Measurements from ENCODE around the gene CFAP20DC. TPM values are rescaled to one million over a fixed set of nuclear protein-coding genes. Genes with fewer than 3 reads are reported as not detected.
"Not testable (repeated sequence)": the region's sequence is repeated elsewhere in the genome, so short reads cannot be mapped to it uniquely, and the experiment has no call there.

The CFAP20DC gene
- total RNA-seq, 1 donor from 2014 or later, result 0.86 TPM

DNA sequence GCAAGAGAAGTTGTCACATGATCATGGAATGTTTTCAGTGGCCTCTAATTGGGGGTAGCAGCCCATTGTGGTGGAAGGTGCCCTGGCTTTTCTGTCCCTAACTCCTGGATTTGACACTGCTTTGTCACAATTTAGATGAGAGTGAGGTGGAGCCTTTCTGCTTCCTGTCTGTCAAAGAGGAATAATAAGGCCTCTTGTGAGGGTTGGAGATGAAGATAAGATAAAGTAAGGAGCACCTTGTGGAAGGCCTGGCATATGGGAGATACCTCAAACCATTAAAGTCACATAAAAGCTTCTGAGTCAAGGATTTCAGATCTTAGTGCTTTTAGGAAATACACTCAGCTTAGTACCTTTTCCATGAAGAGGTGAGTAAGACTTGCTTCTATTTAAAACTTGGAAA is 210.6 kb downstream of the CFAP20DC start:
- Mint-ChIP-seq H3K27me3 (ENCODE audit: insufficient read depth) (peaks cover 3% of the 10 kb centered on the region), H3K4me1 (ENCODE audit: low read depth) (no peaks in the 10 kb centered on the region), H3K4me3 (no peak overlapping the region), H3K36me3 (ENCODE audit: low read depth) (no peaks in the 10 kb centered on the region), H3K27ac (no peak overlapping the region), H3K9me3 (no peaks in the 10 kb centered on the region)
- intact Hi-C loops (cut with micrococcal nuclease), result no loop called here
- no peak for DNase-seq (ENCODE audit: low spot score)

GRCh38 chr3:58837856-58838255 is 212.0 kb downstream of the CFAP20DC start:
- intact Hi-C loops (cut with micrococcal nuclease), result no loop called here
- H3K27me3 Mint-ChIP-seq (ENCODE audit: insufficient read depth), result peaks cover 3% of the 10 kb centered on the region
- H3K27ac Mint-ChIP-seq, result no peak overlapping the region
- H3K4me3 Mint-ChIP-seq, result no peak overlapping the region
- H3K36me3 Mint-ChIP-seq (ENCODE audit: low read depth), result no peaks in the 10 kb centered on the region
- H3K4me1 Mint-ChIP-seq (ENCODE audit: low read depth), result no peaks in the 10 kb centered on the region
- no peak for DNase-seq (ENCODE audit: low spot score)
- no peaks in the 10 kb centered on the region for H3K9me3 Mint-ChIP-seq

DNA sequence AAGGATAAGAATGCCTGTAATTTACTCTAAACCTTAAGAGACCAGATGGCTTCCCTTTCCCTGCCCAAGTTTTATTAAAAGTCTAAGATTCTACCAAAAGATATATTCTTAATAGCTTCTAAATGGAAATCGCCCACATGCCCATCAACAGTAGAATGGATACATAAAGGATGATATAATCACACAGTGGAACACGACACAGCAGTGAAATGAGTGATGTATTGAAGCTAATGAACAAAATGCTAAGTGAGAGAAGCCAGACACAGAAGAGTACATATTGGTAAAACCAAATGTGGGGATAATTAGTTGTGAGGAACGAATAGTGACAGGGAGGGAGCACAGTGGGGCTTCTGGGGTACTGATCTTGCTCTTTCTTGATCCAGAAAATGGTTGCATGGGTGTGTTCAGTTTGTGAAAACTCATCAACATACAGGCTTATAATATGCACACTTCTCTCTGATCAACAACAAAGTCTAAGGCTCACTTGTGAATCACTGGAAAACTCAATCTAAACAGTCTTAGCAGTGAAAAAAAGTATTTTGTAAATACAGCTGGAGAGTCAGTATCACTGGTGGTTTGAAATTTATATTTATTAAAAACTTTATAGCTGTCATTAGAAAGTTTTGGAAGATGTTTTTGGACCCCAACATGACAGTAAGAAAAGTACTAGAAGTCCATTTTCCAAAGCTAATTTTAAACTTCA is 212.5 kb downstream of the CFAP20DC start:
- Mint-ChIP-seq H3K27ac (no peak overlapping the region), H3K27me3 (ENCODE audit: insufficient read depth) (peaks cover 3% of the 10 kb centered on the region), H3K4me1 (ENCODE audit: low read depth) (no peaks in the 10 kb centered on the region), H3K36me3 (ENCODE audit: low read depth) (no peaks in the 10 kb centered on the region), H3K9me3 (no peaks in the 10 kb centered on the region), H3K4me3 (no peak overlapping the region)
- intact Hi-C loops (cut with micrococcal nuclease), result no loop called here
- DNase-seq (ENCODE audit: low spot score), result no peak

DNA sequence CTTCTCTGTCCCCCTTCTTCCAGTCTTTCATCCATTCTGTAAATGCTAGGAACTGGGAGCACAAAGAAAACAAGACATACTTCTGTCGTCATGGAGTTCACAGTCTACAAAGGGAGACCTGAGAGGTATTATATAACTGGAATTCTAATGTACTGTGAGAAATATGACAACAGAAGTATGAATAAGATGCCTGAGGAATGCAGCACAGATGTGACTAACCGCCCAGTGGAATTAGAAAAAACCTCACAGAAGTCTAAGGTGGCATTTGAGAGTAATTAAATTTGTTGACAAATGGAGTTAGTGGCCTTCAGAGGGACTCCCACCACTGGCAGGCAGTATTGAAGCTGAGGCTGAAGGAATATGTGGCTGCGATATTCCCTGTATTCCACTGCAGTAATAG is 214.7 kb downstream of the CFAP20DC start:
- Mint-ChIP-seq H3K27ac (no peak overlapping the region), H3K4me3 (no peak overlapping the region), H3K9me3 (no peaks in the 10 kb centered on the region), H3K36me3 (ENCODE audit: low read depth) (no peaks in the 10 kb centered on the region), H3K4me1 (ENCODE audit: low read depth) (no peaks in the 10 kb centered on the region), H3K27me3 (ENCODE audit: insufficient read depth) (peaks cover 3% of the 10 kb centered on the region)
- DNase-seq (ENCODE audit: low spot score), result no peak
- intact Hi-C loops (cut with micrococcal nuclease), result no loop called here

DNA sequence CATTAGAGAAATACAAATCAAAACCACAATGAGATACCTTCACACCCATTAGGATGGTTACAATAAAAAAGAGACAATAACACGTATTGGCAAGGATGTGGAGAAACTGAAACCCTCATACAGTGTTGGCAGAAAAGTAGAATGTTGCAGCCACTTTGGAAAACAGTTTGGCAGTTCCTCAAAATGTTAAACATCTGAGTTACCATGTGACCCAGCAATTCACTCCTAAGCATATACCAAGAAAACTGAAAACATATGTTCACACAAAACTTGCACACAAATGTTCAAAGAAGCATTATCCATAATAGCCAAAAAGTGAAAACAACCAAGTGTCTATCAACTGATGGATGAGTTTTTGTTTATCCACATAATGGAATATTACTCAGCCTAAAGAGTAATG is 216.3 kb downstream of the CFAP20DC start:
- DNase-seq (ENCODE audit: low spot score), result no peak
- H3K36me3 Mint-ChIP-seq (ENCODE audit: low read depth), result no peaks in the 10 kb centered on the region
- no peak overlapping the region for H3K27ac Mint-ChIP-seq
- H3K27me3 Mint-ChIP-seq (ENCODE audit: insufficient read depth), result peaks cover 3% of the 10 kb centered on the region
- no peak overlapping the region for H3K4me3 Mint-ChIP-seq
- intact Hi-C loops (cut with micrococcal nuclease), result no loop called here
- H3K9me3 Mint-ChIP-seq, result no peaks in the 10 kb centered on the region
- no peaks in the 10 kb centered on the region for H3K4me1 Mint-ChIP-seq (ENCODE audit: low read depth)

DNA sequence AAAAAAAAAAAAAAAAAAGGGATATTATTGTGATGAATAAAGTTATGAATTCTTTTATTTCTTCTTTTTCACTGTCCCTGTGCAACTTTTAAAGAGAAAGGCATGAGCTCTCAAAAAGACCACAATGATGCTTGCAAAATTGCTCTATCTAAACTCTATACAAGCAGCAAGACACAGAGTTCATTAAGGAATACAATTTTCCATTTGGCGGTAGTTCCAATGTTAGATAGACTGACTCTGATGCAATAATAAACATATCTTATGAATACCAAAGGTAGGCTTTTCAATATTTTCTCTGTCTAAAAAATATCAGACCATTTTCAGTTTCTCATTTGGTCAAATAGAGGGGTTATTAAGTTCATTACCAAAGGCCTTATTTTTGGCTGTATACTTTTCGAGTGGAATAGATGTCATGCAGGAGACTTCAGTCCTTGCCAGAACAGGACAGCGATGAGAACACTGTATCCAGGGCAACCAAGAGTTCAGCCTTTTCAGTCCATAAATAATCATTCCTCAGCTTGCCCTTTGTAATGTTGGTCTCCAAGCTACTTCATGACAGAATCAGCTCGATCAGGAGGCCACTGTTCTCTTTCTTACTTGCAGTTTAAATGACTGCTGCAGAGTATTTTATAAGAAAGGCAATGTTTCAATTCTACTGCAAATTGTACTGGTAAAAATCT is 220.4 kb downstream of the CFAP20DC start:
- H3K36me3 Mint-ChIP-seq (ENCODE audit: low read depth), result no peaks in the 10 kb centered on the region
- peaks cover 6% of the 10 kb centered on the region for H3K27me3 Mint-ChIP-seq (ENCODE audit: insufficient read depth)
- no peaks in the 10 kb centered on the region for H3K9me3 Mint-ChIP-seq
- DNase-seq (ENCODE audit: low spot score), result no peak
- no peaks in the 10 kb centered on the region for H3K4me1 Mint-ChIP-seq (ENCODE audit: low read depth)
- no peak overlapping the region for H3K27ac Mint-ChIP-seq
- no peak overlapping the region for H3K4me3 Mint-ChIP-seq
- intact Hi-C loops (cut with micrococcal nuclease), result no loop called here

DNA sequence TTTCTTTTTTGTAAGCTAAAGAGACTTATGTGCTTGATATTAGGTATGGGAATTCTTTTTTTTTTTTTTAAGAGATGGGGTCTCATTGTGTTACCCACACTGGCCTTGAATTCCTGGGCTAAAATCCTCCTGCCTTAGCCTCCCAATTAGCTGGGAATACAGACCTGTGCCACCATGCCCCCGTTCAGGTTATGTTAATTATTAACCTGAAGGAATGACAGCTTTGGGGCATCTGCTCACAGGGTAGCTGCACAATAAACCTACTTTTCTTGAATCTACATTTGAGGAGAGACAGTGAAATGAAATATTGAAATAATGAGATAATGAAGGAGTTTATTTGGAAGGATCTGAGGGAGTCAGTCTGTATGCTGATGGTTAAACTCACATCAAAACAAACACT is 225.0 kb downstream of the CFAP20DC start:
- no peaks in the 10 kb centered on the region for H3K4me1 Mint-ChIP-seq (ENCODE audit: low read depth)
- peaks cover 7% of the 10 kb centered on the region for H3K27me3 Mint-ChIP-seq (ENCODE audit: insufficient read depth)
- H3K9me3 Mint-ChIP-seq, result no peaks in the 10 kb centered on the region
- no peak overlapping the region for H3K4me3 Mint-ChIP-seq
- no peak overlapping the region for H3K27ac Mint-ChIP-seq
- H3K36me3 Mint-ChIP-seq (ENCODE audit: low read depth), result no peaks in the 10 kb centered on the region
- intact Hi-C loops (cut with micrococcal nuclease), result loop anchor here (1.0 kb wide), 1 partner anchor 229 kb away; no protein-coding TSS in a partner anchor
- no peak for DNase-seq (ENCODE audit: low spot score)

- Mint-ChIP-seq H3K4me1 (ENCODE audit: low read depth) (no peaks in the 10 kb centered on the region), H3K27ac (no peak overlapping the region), H3K9me3 (no peaks in the 10 kb centered on the region), H3K4me3 (no peak overlapping the region), H3K27me3 (ENCODE audit: insufficient read depth) (peaks cover 7% of the 10 kb centered on the region), H3K36me3 (ENCODE audit: low read depth) (no peaks in the 10 kb centered on the region)
- DNase-seq (ENCODE audit: low spot score), result no peak
- intact Hi-C loops (cut with micrococcal nuclease), result loop anchor here (1.0 kb wide), 1 partner anchor 229 kb away; no protein-coding TSS in a partner anchor
Observed at GRCh38 chr3:58824285-58824684, 225.5 kb downstream of the CFAP20DC start.

DNA sequence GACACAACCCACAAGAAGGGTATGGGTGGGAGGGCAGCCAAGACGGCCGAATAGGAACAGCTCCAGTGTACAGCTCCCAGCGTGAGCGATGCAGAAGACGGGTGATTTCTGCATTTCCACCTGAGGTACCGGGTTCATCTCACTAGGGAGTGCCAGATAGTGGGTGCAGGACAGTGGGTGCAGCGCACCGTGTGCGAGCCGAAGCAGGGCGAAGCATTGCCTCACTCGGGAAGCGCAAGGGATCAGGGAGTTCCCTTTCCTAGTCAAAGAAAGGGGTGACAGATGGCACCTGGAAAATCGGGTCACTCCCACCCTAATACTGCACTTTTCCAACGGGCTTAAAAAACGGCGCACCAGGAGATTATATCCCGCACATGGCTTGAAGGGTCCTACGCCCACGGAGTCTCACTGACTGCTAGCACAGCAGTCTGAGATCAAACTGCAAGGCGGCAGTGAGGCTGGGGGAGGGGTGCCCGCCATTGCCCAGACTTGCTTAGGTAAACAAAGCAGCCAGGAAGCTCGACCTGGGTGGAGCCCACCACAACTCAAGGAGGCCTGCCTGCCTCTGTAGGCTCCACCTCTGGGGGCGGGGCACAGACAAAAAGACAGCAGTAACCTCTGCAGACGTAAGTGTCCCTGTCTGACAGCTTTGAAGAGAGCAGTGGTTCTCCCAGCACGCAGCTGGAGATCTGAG is 243.1 kb downstream of the CFAP20DC start:
- H3K9me3 Mint-ChIP-seq; H3K36me3 Mint-ChIP-seq (ENCODE audit: low read depth); H3K27ac Mint-ChIP-seq; DNase-seq (ENCODE audit: low spot score); intact Hi-C loops (cut with micrococcal nuclease); H3K4me1 Mint-ChIP-seq (ENCODE audit: low read depth); H3K4me3 Mint-ChIP-seq; H3K27me3 Mint-ChIP-seq (ENCODE audit: insufficient read depth): not testable (repeated sequence)

GRCh38 chr3:58804914-58805313 is 244.9 kb downstream of the CFAP20DC start:
- Mint-ChIP-seq H3K36me3 (ENCODE audit: low read depth) (no peaks in the 10 kb centered on the region), H3K9me3 (no peaks in the 10 kb centered on the region), H3K4me3 (no peak overlapping the region), H3K27ac (no peak overlapping the region), H3K4me1 (ENCODE audit: low read depth) (no peaks in the 10 kb centered on the region), H3K27me3 (ENCODE audit: insufficient read depth) (no peaks in the 10 kb centered on the region)
- intact Hi-C loops (cut with micrococcal nuclease), result no loop called here
- no peak for DNase-seq (ENCODE audit: low spot score)

DNA sequence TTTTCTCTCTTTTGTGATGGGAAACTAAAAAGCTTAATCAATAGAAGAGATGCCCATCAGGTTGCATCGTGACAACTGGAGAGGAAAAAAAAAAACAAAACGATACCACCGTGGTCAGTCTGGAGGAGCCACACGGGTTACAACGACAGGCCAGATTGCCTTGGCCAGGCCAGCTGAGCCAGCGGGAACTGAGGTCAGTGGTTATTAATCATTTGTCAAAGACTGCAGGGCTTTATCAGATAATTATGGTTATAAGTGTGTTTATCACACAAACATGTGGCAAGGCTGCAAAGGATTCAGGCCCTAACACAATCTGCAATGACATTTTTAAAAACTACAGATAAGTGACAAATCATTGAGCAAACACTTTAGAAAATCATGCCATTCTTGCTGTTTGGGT is 248.3 kb downstream of the CFAP20DC start:
- Mint-ChIP-seq H3K9me3 (no peaks in the 10 kb centered on the region), H3K4me3 (no peak overlapping the region), H3K4me1 (ENCODE audit: low read depth) (peaks cover 10% of the 10 kb centered on the region), H3K27me3 (ENCODE audit: insufficient read depth) (no peaks in the 10 kb centered on the region), H3K27ac (no peak overlapping the region), H3K36me3 (ENCODE audit: low read depth) (no peaks in the 10 kb centered on the region)
- intact Hi-C loops (cut with micrococcal nuclease), result no loop called here
- DNase-seq (ENCODE audit: low spot score), result no peak

DNA sequence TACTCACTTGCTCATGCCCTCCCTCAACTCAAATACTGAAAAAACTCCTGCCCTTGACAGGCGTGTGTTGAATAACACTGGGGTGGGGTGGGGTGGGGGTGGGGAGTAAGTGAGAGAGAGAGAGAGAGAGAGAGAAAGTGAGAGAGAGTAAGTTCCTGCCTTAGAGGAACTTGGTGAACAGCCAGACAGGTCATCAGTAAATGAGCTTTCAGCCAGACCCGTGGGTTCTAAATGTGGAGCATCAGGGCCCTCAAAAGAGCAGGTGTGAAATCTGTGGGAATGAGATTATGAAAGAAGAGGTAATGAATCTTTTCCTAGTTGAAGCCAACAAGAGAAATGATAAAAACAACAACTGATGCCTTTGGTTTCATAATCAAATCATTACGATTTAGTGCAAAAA is 248.9 kb downstream of the CFAP20DC start:
- H3K36me3 Mint-ChIP-seq (ENCODE audit: low read depth), result no peaks in the 10 kb centered on the region
- H3K9me3 Mint-ChIP-seq, result no peaks in the 10 kb centered on the region
- intact Hi-C loops (cut with micrococcal nuclease), result no loop called here
- no peak overlapping the region for H3K27ac Mint-ChIP-seq
- H3K27me3 Mint-ChIP-seq (ENCODE audit: insufficient read depth), result no peaks in the 10 kb centered on the region
- no peak overlapping the region for H3K4me3 Mint-ChIP-seq
- DNase-seq (ENCODE audit: low spot score), result no peak
- H3K4me1 Mint-ChIP-seq (ENCODE audit: low read depth), result peaks cover 10% of the 10 kb centered on the region

DNA sequence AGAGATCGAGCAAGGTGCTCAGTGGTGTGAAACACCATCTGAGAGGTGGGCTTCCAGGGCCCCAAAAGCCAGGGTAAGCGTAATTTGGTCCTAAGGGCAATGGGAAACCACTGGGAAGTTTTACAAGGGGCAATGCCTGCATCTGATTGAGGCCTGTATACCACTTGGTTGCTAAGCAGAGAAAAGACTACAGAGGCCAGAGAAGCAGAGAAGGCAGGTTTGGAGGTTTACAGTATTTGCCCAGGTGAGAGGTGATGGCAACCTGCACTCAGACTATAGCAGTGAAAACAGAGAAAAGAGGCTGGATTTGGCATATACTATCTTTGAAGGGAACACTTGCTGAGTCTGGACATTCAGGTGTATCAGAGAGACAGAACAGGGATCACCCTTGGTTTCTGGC is 249.8 kb downstream of the CFAP20DC start:
- Mint-ChIP-seq H3K27ac (no peak overlapping the region), H3K27me3 (ENCODE audit: insufficient read depth) (peaks cover 2% of the 10 kb centered on the region)

More for the DNA sequence above, 249.8 kb downstream of the CFAP20DC start:
- H3K4me3 Mint-ChIP-seq, result no peak overlapping the region
- no peaks in the 10 kb centered on the region for H3K36me3 Mint-ChIP-seq (ENCODE audit: low read depth)
- intact Hi-C loops (cut with micrococcal nuclease), result no loop called here
- H3K4me1 Mint-ChIP-seq (ENCODE audit: low read depth), result peaks cover 10% of the 10 kb centered on the region
- no peaks in the 10 kb centered on the region for H3K9me3 Mint-ChIP-seq
- DNase-seq (ENCODE audit: low spot score), result no peak
